Stimulated activated CD4-positive, alpha-beta T cell treated with anti-CD3 and anti-CD28 coated beads, Interleukin-4, amount 100 ng/mL, for 1 hour (primary cell): ENCODE results near the gene CRB1.
"Not testable (repeated sequence)": the region's sequence is repeated elsewhere in the genome, so short reads cannot be mapped to it uniquely, and the experiment has no call there.

ENCODE experiments used
- DNase-seq: peaks from one replicate; pipeline ENCODE4 v3.0.0-alpha.2; 2020

Gene CRB1

GRCh38 chr1:197402189-197402588 is 134.1 kb downstream of the CRB1 start:
- no peak for DNase-seq

GRCh38 chr1:197404774-197405173 is 136.7 kb downstream of the CRB1 start:
- DNase-seq, result not testable (repeated sequence)

GRCh38 chr1:197405614-197406013 is 137.6 kb downstream of the CRB1 start:
- DNase-seq, result not testable (repeated sequence)

GRCh38 chr1:197413564-197413963 is 145.5 kb downstream of the CRB1 start:
- DNase-seq, result no peak

- DNase-seq, result no peak
These were observed 147.2 kb downstream of the CRB1 start for GRCh38 chr1:197415221-197415620.

GRCh38 chr1:197418693-197419092 is 150.6 kb downstream of the CRB1 start:
- no peak for DNase-seq

- DNase-seq, result no peak
These were observed 154.9 kb downstream of the CRB1 start for GRCh38 chr1:197422993-197423392.

GRCh38 chr1:197424380-197424779 is 156.3 kb downstream of the CRB1 start:
- DNase-seq, result no peak

GRCh38 chr1:197429372-197429771 is 161.3 kb downstream of the CRB1 start:
- no peak for DNase-seq

GRCh38 chr1:197435224-197435623 is 167.2 kb downstream of the CRB1 start:
- no peak for DNase-seq

- DNase-seq, result no peak
These were observed 169.5 kb downstream of the CRB1 start for GRCh38 chr1:197437601-197438000.

- no peak for DNase-seq
These were observed 170.1 kb downstream of the CRB1 start for GRCh38 chr1:197438010-197438790.

- no peak for DNase-seq
These were observed 171.7 kb downstream of the CRB1 start for GRCh38 chr1:197439708-197440280.

- no peak for DNase-seq
These were observed 172.7 kb downstream of the CRB1 start for GRCh38 chr1:197440715-197441114.

GRCh38 chr1:197441999-197442414 is 174.0 kb downstream of the CRB1 start:
- DNase-seq, result no peak

GRCh38 chr1:197444755-197445154 is 176.7 kb downstream of the CRB1 start:
- DNase-seq, result no peak

- no peak for DNase-seq
These were observed 180.2 kb downstream of the CRB1 start for GRCh38 chr1:197448121-197448779.

GRCh38 chr1:197451381-197451780 is 183.3 kb downstream of the CRB1 start:
- DNase-seq, result no peak

GRCh38 chr1:197453376-197454058 is 185.5 kb downstream of the CRB1 start:
- no peak for DNase-seq

GRCh38 chr1:197462539-197462938 is 194.5 kb downstream of the CRB1 start:
- DNase-seq, result no peak

GRCh38 chr1:197463142-197463541 is 195.1 kb downstream of the CRB1 start:
- no peak for DNase-seq

GRCh38 chr1:197464044-197464443 is 196.0 kb downstream of the CRB1 start:
- no peak for DNase-seq

- no peak for DNase-seq
These were observed 197.7 kb downstream of the CRB1 start for GRCh38 chr1:197465528-197466327.
